Calu3 (cell line): Measurements from ENCODE around the gene MT1X. TPM values are rescaled to one million over a fixed set of nuclear protein-coding genes. Genes with fewer than 3 reads are reported as not detected.

ENCODE experiments used
- BruUV-seq: library from RNA; stranded (reverse); fragments of 400-500 nt; replicated peaks from 2 replicates; lab custom pipeline; 2021; lab: Mats Ljungman, UMichigan
- CTCF ChIA-PET: fragments of 300-600 bp; sonication (Branson Sonifier 250); formaldehyde crosslinking; loops from one replicate; lab custom pipeline; 2022; ENCODE audit warnings: antibody characterized with exemption; lab: Charles Lee
- DNase-seq: peaks from one replicate; pipeline ENCODE4 v3.0.0; 2022
- H3K27ac Mint-ChIP-seq: one replicate; pipeline ENCODE4 v1.8.0; 2022; ENCODE audit warnings: mixed read lengths; ENCODE audit not compliant: unreplicated experiment
- H3K27me3 Mint-ChIP-seq: one replicate; pipeline ENCODE4 v1.8.0; 2022; ENCODE audit warnings: mixed read lengths; ENCODE audit not compliant: unreplicated experiment
- H3K36me3 Mint-ChIP-seq: one replicate; pipeline ENCODE4 v1.8.0; 2022; ENCODE audit warnings: mild to moderate bottlenecking, moderate library complexity, mixed read lengths; ENCODE audit not compliant: insufficient read depth, unreplicated experiment
- H3K4me1 Mint-ChIP-seq: one replicate; pipeline ENCODE4 v1.8.0; 2022; ENCODE audit warnings: mild to moderate bottlenecking, low read depth, mixed read lengths; ENCODE audit not compliant: unreplicated experiment
- H3K4me3 Mint-ChIP-seq: one replicate; pipeline ENCODE4 v1.8.0; 2022; ENCODE audit warnings: mild to moderate bottlenecking, low read depth, moderate library complexity, mixed read lengths; ENCODE audit not compliant: unreplicated experiment
- H3K9me3 Mint-ChIP-seq: one replicate; pipeline ENCODE4 v1.8.0; 2022; ENCODE audit warnings: low read depth, mixed read lengths; ENCODE audit not compliant: unreplicated experiment
- CTCF ChIP-seq: fragments of 200-600 bp; IDR thresholded peaks from one replicate; pipeline ENCODE4 v1.8.0; 2022; ENCODE audit warnings: antibody characterized with exemption; ENCODE audit not compliant: unreplicated experiment
- intact Hi-C: fragments of 100-400 bp; cut with micrococcal nuclease; formaldehyde crosslinking; loops from one replicate; pipeline ENCODE4 v1.10.0; 2022; ENCODE audit not compliant: unreplicated experiment
- total RNA-seq: library from RNA; stranded (reverse); gene quantifications from 2 replicates; pipeline ENCODE4 v1.2.3, GENCODE V29; 2022

MT1X gene
- total RNA-seq, 1 experiment from 2014 or later, result 5.3 TPM

GRCh38 chr16:56649820-56650219 is 32.5 kb upstream of the MT1X start:
- CTCF ChIA-PET, result interaction anchor here (0.6 kb wide), 1 partner anchor 132 kb away, joined by 5 read pairs; no protein-coding TSS in a partner anchor
- H3K27me3 Mint-ChIP-seq, result peaks cover 76% of the 10 kb centered on the region
- intact Hi-C loops, result no loop called here

DNA sequence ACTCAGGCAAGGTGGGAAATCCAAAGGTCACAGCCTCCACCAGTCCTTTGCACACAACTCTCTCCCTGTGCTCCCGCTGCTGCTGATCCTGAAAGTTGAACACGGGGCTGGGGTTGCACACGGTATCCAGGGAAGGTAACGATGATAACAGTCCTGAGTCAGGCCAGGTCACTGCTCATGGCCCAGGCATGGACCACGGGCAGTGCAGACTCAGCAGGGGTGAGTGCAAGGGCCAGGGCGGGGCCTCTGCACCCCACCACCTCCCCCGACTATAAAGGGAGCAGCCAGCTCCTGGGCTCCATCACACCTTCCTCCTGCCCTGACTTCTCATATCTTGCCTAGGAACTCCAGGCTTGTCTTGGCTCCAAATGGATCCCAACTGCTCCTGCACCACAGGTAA is 30.7 kb upstream of the MT1X start, which contains the start of gene MT1B:
MT1B (plus strand) TSS at position 301 of the 400 bp plus-strand sequence; CDS start at position 369, 68 bp downstream.
- Mint-ChIP-seq H3K4me3 (no peak within 1 kb of the TSS), H3K36me3 (no peaks in the 10 kb centered on the region), H3K9me3 (no peaks in the 10 kb centered on the region), H3K4me1 (no peaks in the 10 kb centered on the region), H3K27ac (no peak within 1 kb of the TSS), H3K27me3 (peaks cover 58% of the 10 kb centered on the region)
- CTCF ChIA-PET, result no interaction called here
- no peak for TF ChIP-seq CTCF
- no peak for DNase-seq
- no TSS peak for BruUV-seq
- intact Hi-C loops, result no loop called here

More at GRCh38 chr16:56649820-56650219, 32.5 kb upstream of the MT1X start:
- no peak for TF ChIP-seq CTCF
- Mint-ChIP-seq H3K36me3 (no peaks in the 10 kb centered on the region), H3K9me3 (no peaks in the 10 kb centered on the region), H3K4me3 (no peak overlapping the region), H3K4me1 (no peaks in the 10 kb centered on the region), H3K27ac (no peak overlapping the region)
- no peak for DNase-seq
- BruUV-seq, result no TSS peak

- Mint-ChIP-seq H3K4me1 (no peaks in the 10 kb centered on the region), H3K27me3 (peaks cover 48% of the 10 kb centered on the region), H3K27ac (no peak overlapping the region), H3K9me3 (no peaks in the 10 kb centered on the region), H3K36me3 (peaks cover 6% of the 10 kb centered on the region), H3K4me3 (no peak overlapping the region)
- DNase-seq, result no peak
- no peak for TF ChIP-seq CTCF
- intact Hi-C loops, result no loop called here
- no TSS peak for BruUV-seq
- CTCF ChIA-PET, result interaction anchor here (1.4 kb wide), 1 partner anchor 35 kb away, joined by 4 read pairs; no protein-coding TSS in a partner anchor
Observed at GRCh38 chr16:56652600-56652999, 29.7 kb upstream of the MT1X start.

DNA sequence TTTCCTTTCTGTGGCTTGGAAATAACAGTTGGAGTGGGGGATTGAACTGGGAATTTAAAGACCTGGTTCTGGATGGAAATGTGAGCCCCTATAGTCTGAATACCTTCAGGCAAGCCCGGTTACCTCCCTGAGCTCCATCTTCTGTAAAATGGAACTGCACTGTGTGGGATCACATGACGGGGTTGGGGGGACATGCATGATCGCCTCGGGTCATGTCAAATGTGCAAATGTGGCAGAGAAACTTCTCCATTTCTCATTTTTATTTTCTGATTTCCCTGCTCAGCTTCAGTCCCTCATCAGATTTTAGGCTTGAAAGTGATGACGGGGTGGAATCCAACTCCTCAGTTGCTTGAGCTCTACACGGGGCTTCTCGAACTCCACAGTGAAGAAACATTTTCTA is 29.1 kb upstream of the MT1X start:
- intact Hi-C loops, result no loop called here
- Mint-ChIP-seq H3K4me3 (no peak overlapping the region), H3K4me1 (no peaks in the 10 kb centered on the region), H3K9me3 (no peaks in the 10 kb centered on the region), H3K36me3 (peaks cover 12% of the 10 kb centered on the region), H3K27ac (no peak overlapping the region), H3K27me3 (peaks cover 42% of the 10 kb centered on the region)
- BruUV-seq, result no TSS peak
- CTCF ChIA-PET, result interaction anchor here (1.4 kb wide), 1 partner anchor 35 kb away, joined by 4 read pairs; no protein-coding TSS in a partner anchor
- DNase-seq, result no peak
- TF ChIP-seq CTCF, result no peak
